ENCODE data around the gene TAX1BP3. TPM values are rescaled to one million over a fixed set of nuclear protein-coding genes. Genes with fewer than 3 reads are reported as not detected.

Gene TAX1BP3
- 452 and 507 TPM in 2 replicates for total RNA-seq

GRCh38 chr17:3668279-3669084, at the start of gene TAX1BP3, which contains the start of gene EMC6:
TAX1BP3 (minus strand) TSS chr17:3668578; CDS start chr17:3668526, 52 bp downstream.
EMC6 (plus strand) TSS chr17:3668812; CDS start chr17:3669147, 335 bp downstream.

GRCh38 chr17:3695723-3696411, 27.5 kb upstream of the TAX1BP3 start, which contains the start of gene P2RX5:
P2RX5 (minus strand) TSS chr17:3696155; CDS start chr17:3696005, 150 bp downstream.

GRCh38 chr17:3636154-3636907, 32.0 kb downstream of the TAX1BP3 start, which contains the start of the genes CTNS and SHPK:
CTNS (plus strand) TSS chr17:3636760; CDS start chr17:3640207, 3,447 bp downstream.
SHPK (minus strand) TSS chr17:3636250; CDS start chr17:3636219, 31 bp downstream.

Other genes starting within 250 kb of the TAX1BP3 start
- not detected in 2 replicates for gene OR1E2, start 234.7 kb downstream of the TAX1BP3 start, total RNA-seq
- gene SPATA22, start 196.8 kb downstream of the TAX1BP3 start, total RNA-seq = not detected in 2 replicates
- gene ASPA, start 192.6 kb downstream of the TAX1BP3 start, total RNA-seq = 0.13 TPM in 1 of 2 replicates, not detected in the other
- not detected in 2 replicates for gene TRPV3, start 110.8 kb downstream of the TAX1BP3 start, total RNA-seq
- gene TRPV1, start 59.2 kb downstream of the TAX1BP3 start, total RNA-seq = 0.27 and 0.59 TPM in 2 replicates
- 20.5 and 24.3 TPM in 2 replicates for gene SHPK, start 32.3 kb downstream of the TAX1BP3 start, total RNA-seq
- gene CTNS, start 31.8 kb downstream of the TAX1BP3 start, total RNA-seq = 36.9 and 54.7 TPM in 2 replicates
- 16.7 and 30.0 TPM in 2 replicates for gene EMC6, start 234 bp upstream of the TAX1BP3 start, total RNA-seq
- 3.9 and 6.0 TPM in 2 replicates for gene P2RX5, start 27.6 kb upstream of the TAX1BP3 start, total RNA-seq
- 9.4 and 10.9 TPM in 2 replicates for gene HASPIN, start 55.3 kb upstream of the TAX1BP3 start, total RNA-seq
- gene ITGAE, start 132.6 kb upstream of the TAX1BP3 start, total RNA-seq = 34.0 and 35.7 TPM in 2 replicates
- gene NCBP3, start 177.7 kb upstream of the TAX1BP3 start, total RNA-seq = 14.2 and 14.5 TPM in 2 replicates
- 3.2 and 3.3 TPM in 2 replicates for gene CAMKK1, start 224.5 kb upstream of the TAX1BP3 start, total RNA-seq
- gene P2RX1, start 247.9 kb upstream of the TAX1BP3 start, total RNA-seq = not detected in 2 replicates